Left colon (tissue), 2 donors: ENCODE measurements around the gene SYNM. TPM values are rescaled to one million over a fixed set of nuclear protein-coding genes. Genes with fewer than 3 reads are reported as not detected.

Experiments
- ATAC-seq: fragments of 200-7000 bp; cut with Tn5 transposase; one replicate; pipeline ENCODE4 v1.9.1; 2020; ENCODE audit warnings: mild to moderate bottlenecking, moderate library complexity
- DNase-seq, 2 donors: peaks; one replicate each; pipeline ENCODE4 v3.0.0-alpha.2; 2020
- intact Hi-C, 2 donors: fragments of 100-400 bp; cut with DNase I in 1 of 2; cut with micrococcal nuclease in 1 of 2; formaldehyde crosslinking; loops; one replicate each; pipeline versions ENCODE4 v1.11.2 to v1.14.0; 2022; cut with DNase I, micrococcal nuclease
- total RNA-seq, 2 donors: library from RNA; stranded (reverse); fragmentation: NEBNext Ultra II Directional; extraction: Animal tissue kit (Norgen Biotek cat#: 25700); gene quantifications; one replicate each; pipeline ENCODE4 v1.2.1, GENCODE V29; 2021
- donor health status: DM: no; HTN: no; CAD: no.
- donor health status: DM: yes; HTN: yes; CAD: no.

The SYNM gene
- total RNA-seq, 2 donors from 2014 or later: 5.2 to 96.5 TPM

DNA sequence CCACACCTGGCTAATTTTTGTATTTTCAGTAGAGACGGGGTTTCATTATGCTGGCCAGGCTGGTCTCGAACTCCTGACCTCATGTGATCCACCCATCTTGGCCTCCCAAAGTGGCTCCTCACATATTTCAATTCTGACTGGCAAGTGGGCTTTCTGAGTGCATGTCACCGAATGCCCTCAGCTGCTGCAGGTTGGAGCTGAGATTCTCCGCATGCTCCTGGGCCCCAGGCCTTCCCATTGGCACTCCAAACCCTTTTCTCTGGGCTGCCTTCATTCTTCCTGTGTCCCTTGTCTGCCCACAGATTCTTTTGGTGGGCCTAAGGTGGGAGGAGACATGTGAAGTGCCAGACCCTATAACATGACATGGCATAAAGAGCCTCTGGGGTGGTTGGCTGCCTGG lies 67.3 kb downstream of the SYNM start:
- DNase-seq (no peak), ATAC-seq (no peak)
- intact Hi-C loops: no loop called here

DNA sequence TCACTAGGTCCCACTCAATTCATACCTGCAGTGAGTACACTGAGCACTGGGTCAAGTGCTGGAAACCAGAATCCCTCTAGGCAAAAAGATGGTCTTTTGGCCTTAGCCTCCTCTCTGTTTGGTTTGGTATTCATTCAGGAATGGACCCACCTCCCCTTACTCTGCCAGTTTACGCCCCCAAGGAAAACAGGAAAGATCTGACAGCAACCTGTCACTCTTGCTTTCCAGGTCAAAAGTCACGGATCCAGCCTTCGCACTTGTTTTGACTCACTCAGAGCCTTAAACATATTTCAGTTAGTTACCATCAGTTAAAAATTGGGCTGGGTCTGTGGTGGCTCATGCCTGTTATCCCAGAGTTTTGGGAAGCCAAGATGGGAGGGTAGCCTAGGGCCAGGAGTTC lies 68.1 kb downstream of the SYNM start:
- intact Hi-C loops: no loop called here
- ATAC-seq: no peak
- DNase-seq: no peak

DNA sequence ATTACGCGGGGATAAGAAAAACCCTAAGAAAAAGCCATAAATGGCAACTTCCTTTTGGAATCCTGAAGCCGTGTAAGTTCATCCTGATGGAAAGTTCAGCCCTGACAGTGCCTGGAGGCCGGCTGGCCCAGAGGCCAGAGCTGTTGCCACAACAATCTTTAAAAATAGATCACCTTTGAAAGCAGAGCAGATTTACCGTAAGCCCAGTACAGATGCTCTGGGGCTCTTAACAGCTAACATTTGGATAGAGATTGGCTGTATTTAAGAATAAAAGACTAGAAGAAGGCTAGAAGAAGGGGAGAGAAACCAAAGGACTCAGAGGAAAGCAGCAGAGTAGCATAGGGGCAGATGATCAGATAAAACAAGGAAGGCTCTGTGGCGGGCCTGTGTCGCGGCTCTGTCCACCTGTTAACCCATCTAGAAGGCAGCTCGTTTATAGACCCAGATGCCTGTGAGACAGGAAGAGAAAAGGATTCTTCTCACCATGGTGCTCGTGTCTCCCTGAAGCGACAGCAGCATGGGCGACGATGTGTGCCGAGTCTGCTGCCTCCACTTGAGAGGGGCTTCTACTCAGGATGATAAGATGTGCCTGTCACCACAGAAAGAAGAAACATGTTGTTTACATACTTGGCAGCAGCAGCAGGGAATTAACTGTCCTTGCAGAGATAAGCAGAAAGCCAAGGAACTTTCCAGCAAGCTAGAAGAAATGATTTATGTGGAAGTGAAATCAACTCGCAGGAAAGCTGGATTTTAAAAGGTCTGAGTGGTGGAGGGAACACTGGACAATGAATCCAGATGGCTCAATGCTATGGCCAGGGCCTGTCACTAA lies 69.9 kb downstream of the SYNM start:
- ATAC-seq (no peak), DNase-seq (no peak)
- intact Hi-C loops: no loop called here

DNA sequence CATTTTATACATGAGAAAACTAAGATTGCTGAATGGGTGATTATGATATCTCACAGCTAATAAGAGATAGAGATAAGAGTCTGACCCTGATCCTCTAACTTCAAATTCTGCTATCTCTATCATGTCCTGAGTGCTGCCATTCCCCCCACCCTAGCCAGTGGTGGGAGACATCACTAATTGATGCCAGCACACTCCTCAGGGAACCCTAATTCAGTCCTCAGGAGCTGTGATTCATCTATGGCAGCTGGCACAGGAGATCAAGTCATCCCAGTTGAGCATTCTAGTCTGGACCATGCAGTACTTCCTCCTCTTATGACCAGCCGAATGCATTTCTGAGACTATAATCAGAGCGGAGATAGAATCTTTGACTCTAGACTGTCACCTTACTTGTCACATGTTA lies 71.9 kb downstream of the SYNM start:
- DNase-seq: no peak
- intact Hi-C loops: no loop called here
- ATAC-seq: no peak

DNA sequence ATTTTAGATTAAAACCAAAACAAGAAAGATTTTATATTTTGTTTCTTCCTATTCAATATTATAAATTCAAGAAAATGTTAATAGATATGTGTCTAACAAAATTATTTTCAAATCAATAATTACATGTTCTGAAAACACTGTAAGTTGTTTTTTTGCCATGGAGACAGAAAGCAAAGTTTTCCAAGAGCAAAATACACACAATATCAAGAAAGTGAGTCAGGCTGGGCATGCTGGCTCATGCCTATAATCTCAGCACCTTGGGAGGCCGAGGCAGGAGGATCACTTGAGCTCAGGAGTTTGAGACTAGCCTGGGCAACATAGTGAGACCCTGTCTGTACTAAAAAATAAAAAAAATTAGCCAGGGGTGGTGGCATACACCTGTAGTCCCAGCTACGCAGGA lies 72.8 kb downstream of the SYNM start:
- intact Hi-C loops: no loop called here
- DNase-seq (no peak), ATAC-seq (no peak)

DNA sequence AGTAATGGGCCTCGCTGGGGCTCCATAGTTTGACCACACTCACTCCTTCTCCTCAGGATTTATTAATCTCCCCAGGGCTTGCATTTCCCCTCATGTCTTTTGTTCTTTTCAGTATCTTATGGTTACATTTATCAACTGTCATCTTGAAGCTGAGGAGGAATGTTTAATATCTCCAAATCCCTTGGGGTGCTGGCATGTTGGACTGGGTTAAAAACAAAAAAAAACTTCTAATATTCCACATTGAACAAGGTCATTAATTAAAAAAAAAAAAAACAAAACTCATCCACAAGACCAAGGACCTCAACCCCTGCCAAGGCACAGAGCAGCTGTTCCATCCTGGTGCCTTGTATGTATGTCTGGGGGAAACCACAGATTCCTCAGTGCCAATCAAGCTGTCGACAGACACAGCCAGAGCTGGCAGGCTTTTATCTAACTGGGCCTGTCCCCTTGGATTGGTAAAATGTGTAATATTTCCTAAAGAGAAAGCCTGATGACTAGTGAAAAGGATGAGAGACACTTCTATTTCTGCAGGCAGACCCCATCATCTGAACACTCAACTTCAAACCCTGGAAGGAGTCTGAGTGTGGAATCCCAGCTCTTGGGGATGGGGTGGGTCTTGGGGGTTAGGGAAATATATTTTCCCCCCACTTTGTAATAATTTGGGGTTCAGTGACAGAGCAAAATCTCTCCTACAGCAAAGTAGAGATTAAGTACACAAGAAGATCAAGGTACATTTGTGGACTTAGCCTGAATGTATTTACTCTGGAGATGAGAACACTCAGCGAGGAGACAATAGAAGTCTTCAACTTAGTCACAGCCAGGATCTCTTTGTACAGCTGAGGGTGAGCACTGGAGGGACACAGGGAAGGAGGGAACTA lies 75.4 kb downstream of the SYNM start:
- ATAC-seq (no peak), DNase-seq (no peak)
- intact Hi-C loops: no loop called here

DNA sequence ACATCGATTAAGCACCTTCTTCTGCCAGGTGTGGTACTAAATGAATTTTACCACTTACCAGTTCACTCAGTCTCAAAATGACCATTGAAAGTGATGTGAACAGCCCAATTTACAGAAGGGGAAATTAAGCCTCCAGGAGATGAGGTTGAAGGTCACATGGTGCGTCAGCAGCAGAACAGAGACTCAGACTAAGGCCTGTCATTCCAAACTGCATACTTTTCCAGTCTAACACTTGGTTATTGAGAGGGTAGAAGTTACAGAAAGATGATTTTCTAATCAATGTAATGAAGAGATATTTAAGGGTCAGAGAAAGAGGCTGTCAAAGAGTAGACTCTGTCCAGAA lies 76.1 kb downstream of the SYNM start:
- no peak for DNase-seq
- ATAC-seq: no peak
- intact Hi-C loops: no loop called here

DNA sequence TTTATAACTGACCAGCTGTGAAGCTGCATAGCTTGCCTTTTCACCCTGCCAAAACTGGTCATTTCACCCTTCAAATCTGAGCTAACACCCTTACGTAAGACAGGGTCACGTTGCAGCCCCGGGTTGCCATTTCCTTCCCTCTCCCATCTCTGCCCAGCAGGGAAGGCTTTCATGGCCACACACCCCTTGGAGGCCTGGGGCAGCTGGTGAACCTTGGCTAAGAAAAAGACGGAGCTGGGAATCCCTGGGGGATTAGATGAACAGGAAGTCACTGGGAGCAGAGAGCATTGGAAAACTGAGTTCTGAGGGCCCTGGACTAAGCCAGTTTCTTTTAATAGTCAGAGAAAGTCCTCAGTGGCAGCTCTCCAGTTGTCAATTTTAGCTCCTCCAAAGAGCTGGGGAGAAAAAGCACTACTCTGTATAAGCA lies 76.7 kb downstream of the SYNM start:
- intact Hi-C loops: no loop called here
- ATAC-seq (no peak), DNase-seq (no peak)

DNA sequence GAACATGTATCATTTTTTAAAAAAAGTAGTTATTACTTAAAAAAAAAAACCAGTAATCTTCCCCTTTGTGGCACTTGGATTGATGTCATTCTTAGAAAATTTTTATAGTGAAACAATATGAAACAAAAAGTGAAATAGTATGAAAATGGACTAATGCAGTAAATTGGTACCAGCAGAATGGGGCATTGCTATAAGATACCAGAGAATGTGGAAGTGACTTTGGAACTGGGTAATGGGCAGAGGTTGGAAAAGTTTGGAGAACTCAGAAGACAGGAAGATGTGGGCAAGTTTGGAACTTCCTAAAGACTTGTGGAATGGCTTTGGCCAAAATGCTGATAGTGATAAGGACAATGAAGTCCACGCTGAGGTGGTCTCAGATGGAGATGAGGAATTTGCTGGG lies 77.9 kb downstream of the SYNM start:
- ATAC-seq (no peak), DNase-seq (no peak)
- intact Hi-C loops: no loop called here

Other genes starting within 250 kb of the SYNM start
- not detected for gene PGPEP1L, start 97.3 kb upstream of the SYNM start, total RNA-seq
- gene TTC23, start 144.5 kb downstream of the SYNM start, total RNA-seq: 10 to 100 TPM; 16.0 to 18.6 TPM
- gene LRRC28, start 146.4 kb downstream of the SYNM start, total RNA-seq: 10 to 100 TPM; 24.8 to 32.2 TPM